IgD-negative memory B cell (primary cell): ENCODE measurements around the gene GNG7. TPM values are rescaled to one million over a fixed set of nuclear protein-coding genes. Genes with fewer than 3 reads are reported as not detected.
"Not testable (repeated sequence)": the region's sequence is repeated elsewhere in the genome, so short reads cannot be mapped to it uniquely, and the experiment has no call there.

ENCODE experiments used
- H3K27ac Mint-ChIP-seq, 3 donors: one replicate each; pipeline ENCODE4 v1.8.0; 2020 to 2022; ENCODE audit warnings: mild to moderate bottlenecking in 3 of 3, mixed read lengths in 3 of 3, moderate library complexity in 1 of 3
- H3K27me3 Mint-ChIP-seq: one replicate; pipeline ENCODE4 v1.8.0; 2021; ENCODE audit warnings: mixed read lengths
- H3K36me3 Mint-ChIP-seq: one replicate; pipeline ENCODE4 v1.8.0; 2020; ENCODE audit warnings: mild to moderate bottlenecking, mixed read lengths
- H3K4me1 Mint-ChIP-seq, 3 donors: one replicate each; pipeline ENCODE4 v1.8.0; 2020 to 2022; ENCODE audit warnings: mixed read lengths in 3 of 3, mild to moderate bottlenecking in 1 of 3
- H3K4me3 Mint-ChIP-seq, 4 donors: one replicate each; pipeline ENCODE4 v1.8.0; 2020 to 2022; ENCODE audit warnings: mild to moderate bottlenecking in 4 of 4, mixed read lengths in 4 of 4, moderate library complexity in 3 of 4
- H3K9me3 Mint-ChIP-seq, 3 donors: one replicate each; pipeline ENCODE4 v1.8.0; 2020 to 2021; ENCODE audit warnings: mixed read lengths in 3 of 3, mild to moderate bottlenecking in 1 of 3
- polyA plus RNA-seq: library from polyadenylated mRNA; unstranded; fragments of 300-500 nt; fragmentation: Illumina TruSeq; gene quantifications from one replicate; pipeline ENCODE4 v1.2.3, GENCODE V29; 2021

Gene GNG7
- polyA plus RNA-seq, 1 donor from 2014 or later: 74.6 TPM

GRCh38 chr19:2538096-2538757, 164.3 kb downstream of the GNG7 start:
- H3K4me3 Mint-ChIP-seq: peak overlapping the region in 1 of 4 donors; percentile 21
- peak overlapping the region; percentile 31 to 53 (median 53) for H3K27ac Mint-ChIP-seq

GRCh38 chr19:2537584-2537983, 164.9 kb downstream of the GNG7 start:
- H3K27me3 Mint-ChIP-seq, H3K36me3 Mint-ChIP-seq, H3K9me3 Mint-ChIP-seq: not testable (repeated sequence)
- Mint-ChIP-seq H3K4me3 (peak overlapping the region in 1 of 4 donors; percentile 21), H3K27ac (peak overlapping the region in 1 of 3 donors; percentile 53), H3K4me1 (peaks cover 9 to 25% (median 22%) of the 10 kb centered on the region in 3 donors)

More at GRCh38 chr19:2538096-2538757, 164.3 kb downstream of the GNG7 start:
- Mint-ChIP-seq H3K4me1 (peaks cover 6 to 24% (median 22%) of the 10 kb centered on the region in 3 donors), H3K27me3 (no peaks in the 10 kb centered on the region), H3K9me3 (no peaks in the 10 kb centered on the region), H3K36me3 (peaks cover 2% of the 10 kb centered on the region)

DNA sequence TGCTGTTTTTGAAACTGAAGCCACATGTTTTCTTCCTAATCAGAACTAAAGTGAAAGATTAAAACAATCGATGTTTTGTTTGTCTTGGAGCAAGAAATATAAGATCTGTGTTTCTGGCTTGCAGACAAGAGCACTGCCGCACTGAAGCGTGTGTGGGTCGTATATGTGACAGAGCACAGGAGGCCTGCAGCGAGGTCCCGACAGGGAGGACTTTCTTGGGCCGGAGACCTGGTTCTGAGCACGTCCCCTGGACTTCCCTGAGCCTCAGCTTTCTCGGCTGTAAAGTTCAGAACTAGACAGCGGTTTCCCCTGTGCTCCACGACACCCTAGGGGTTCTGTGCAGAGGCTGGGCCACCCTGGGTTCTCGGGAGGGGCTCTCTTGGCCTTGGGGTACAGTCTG, 166.0 kb downstream of the GNG7 start:
- Mint-ChIP-seq H3K27ac (peak overlapping the region in 1 of 3 donors; percentile 14), H3K9me3 (peaks cover 0 to 4% (median 0%) of the 10 kb centered on the region in 3 donors), H3K36me3 (peaks cover 6% of the 10 kb centered on the region), H3K4me3 (peak overlapping the region in 1 of 4 donors; percentile 41), H3K27me3 (no peaks in the 10 kb centered on the region), H3K4me1 (peaks cover 12 to 24% (median 24%) of the 10 kb centered on the region in 3 donors)

DNA sequence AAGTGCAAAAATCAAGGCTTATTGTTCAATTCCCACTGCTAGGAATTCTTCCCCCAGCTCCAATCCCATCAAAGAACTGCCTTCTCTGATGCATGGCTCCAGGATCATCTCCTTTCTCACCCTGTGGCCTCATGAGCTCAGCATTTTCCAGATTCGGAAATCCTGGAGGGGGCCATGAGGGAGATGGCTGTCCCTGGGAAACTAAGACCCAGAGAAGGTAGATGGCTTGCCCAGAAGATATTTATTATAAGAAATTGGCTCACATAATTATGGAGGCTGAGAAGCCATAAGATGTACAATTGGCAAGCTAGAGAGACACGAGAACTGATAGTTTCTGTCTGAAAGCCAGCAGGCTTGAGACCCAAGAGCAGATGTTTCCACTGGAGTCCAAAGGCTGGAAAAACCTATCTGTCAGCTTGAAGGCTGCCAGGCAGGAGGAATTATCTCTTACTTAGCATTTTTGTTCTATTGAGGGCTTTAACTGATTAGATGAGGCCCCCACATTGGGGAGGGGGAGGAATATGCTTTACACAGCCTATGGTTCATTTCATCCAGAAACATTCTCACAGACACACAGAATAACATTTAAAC, 168.0 kb downstream of the GNG7 start:
- H3K9me3 Mint-ChIP-seq: peaks cover 0 to 4% (median 0%) of the 10 kb centered on the region in 3 donors
- peaks cover 17 to 24% (median 24%) of the 10 kb centered on the region in 3 donors for H3K4me1 Mint-ChIP-seq
- peaks cover 8% of the 10 kb centered on the region for H3K36me3 Mint-ChIP-seq
- H3K4me3 Mint-ChIP-seq: no peak overlapping the region
- peak overlapping the region in 2 of 3 donors; percentile 44 for H3K27ac Mint-ChIP-seq
- H3K27me3 Mint-ChIP-seq: no peaks in the 10 kb centered on the region

GRCh38 chr19:2533686-2534422, 168.6 kb downstream of the GNG7 start:
- H3K4me1 Mint-ChIP-seq: peaks cover 17 to 24% (median 24%) of the 10 kb centered on the region in 3 donors
- H3K27me3 Mint-ChIP-seq: no peaks in the 10 kb centered on the region
- H3K4me3 Mint-ChIP-seq: no peak overlapping the region
- H3K9me3 Mint-ChIP-seq: peaks cover 0 to 4% (median 0%) of the 10 kb centered on the region in 3 donors
- H3K36me3 Mint-ChIP-seq: peaks cover 8% of the 10 kb centered on the region
- peak overlapping the region; percentile 26 to 44 (median 44) for H3K27ac Mint-ChIP-seq

DNA sequence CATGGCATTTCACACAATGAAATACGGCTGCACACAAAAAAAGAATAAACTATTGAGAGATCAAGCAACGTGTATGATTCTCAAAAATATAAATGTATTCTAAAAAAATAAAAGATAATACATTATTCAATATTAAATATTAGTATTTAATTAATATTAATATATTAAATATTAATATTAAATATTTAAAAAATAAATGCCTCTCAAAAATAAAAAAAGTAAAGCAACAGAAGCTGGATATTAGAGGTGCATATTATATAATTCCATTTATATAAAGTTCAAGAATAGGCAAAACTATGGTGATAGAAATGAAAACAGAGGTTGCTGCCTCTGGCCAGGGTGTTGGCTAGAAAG, 169.4 kb downstream of the GNG7 start:
- peak overlapping the region in 2 of 3 donors; percentile 26 to 44 for H3K27ac Mint-ChIP-seq
- peaks cover 8% of the 10 kb centered on the region for H3K36me3 Mint-ChIP-seq
- no peaks in the 10 kb centered on the region for H3K27me3 Mint-ChIP-seq
- peaks cover 17 to 23% (median 23%) of the 10 kb centered on the region in 3 donors for H3K4me1 Mint-ChIP-seq
- peaks cover 0 to 4% (median 0%) of the 10 kb centered on the region in 3 donors for H3K9me3 Mint-ChIP-seq
- H3K4me3 Mint-ChIP-seq: no peak overlapping the region

GRCh38 chr19:2532252-2533071, 170.0 kb downstream of the GNG7 start:
- peak overlapping the region in 1 of 4 donors; percentile 18 for H3K4me3 Mint-ChIP-seq
- peaks cover 0 to 4% (median 0%) of the 10 kb centered on the region in 3 donors for H3K9me3 Mint-ChIP-seq
- peaks cover 17 to 20% (median 19%) of the 10 kb centered on the region in 3 donors for H3K4me1 Mint-ChIP-seq
- H3K27me3 Mint-ChIP-seq: no peaks in the 10 kb centered on the region
- H3K36me3 Mint-ChIP-seq: peaks cover 8% of the 10 kb centered on the region
- no peak overlapping the region for H3K27ac Mint-ChIP-seq

DNA sequence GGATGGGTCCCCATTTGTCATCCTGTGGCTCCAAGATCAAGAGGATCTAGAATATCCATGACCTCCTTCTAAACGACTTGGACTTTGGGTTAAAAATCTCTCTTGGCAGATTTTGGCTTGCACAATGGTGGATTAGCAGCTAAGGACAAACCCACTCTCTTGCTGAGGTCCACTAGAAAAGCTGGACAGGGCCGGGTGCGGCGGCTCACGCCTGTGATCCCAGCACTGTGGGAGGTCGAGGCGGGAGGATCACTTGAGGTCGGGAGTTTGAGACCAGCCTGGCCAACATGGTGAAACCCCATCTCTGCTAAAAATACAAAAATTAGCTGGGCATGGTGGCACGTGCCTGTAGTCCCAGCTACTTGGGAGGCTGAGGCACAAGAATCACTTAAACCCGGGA, 172.6 kb downstream of the GNG7 start:
- Mint-ChIP-seq H3K27ac (peak overlapping the region in 1 of 3 donors; percentile 41), H3K4me1 (peaks cover 16 to 17% (median 17%) of the 10 kb centered on the region in 3 donors)
- not testable (repeated sequence) for H3K4me3 Mint-ChIP-seq, H3K9me3 Mint-ChIP-seq, H3K27me3 Mint-ChIP-seq, H3K36me3 Mint-ChIP-seq

DNA sequence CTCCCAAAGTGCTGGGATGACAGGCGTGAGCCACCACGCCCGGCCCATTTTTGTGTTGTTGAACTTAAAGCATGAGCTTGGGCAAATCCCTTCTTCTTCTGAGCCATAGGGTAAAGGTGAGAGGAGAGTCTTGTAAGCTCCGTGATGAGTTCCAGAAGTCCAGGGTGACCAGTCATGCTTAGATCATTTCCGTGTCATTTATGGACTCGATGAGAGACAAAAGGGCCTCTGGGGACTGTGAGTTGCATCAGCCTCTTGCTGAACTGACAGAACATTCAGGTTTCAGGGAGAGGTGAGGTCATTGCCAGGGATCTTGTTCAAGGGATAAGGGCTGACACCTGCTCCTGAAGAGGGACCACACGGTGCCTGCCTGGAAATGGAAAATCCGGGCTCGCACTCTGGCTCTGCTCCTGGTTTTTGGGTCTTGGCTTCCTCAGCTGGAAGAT, 173.0 kb downstream of the GNG7 start:
- peak overlapping the region in 1 of 3 donors; percentile 41 for H3K27ac Mint-ChIP-seq
- H3K36me3 Mint-ChIP-seq: peaks cover 8% of the 10 kb centered on the region
- H3K9me3 Mint-ChIP-seq: peaks cover 0 to 4% (median 0%) of the 10 kb centered on the region in 3 donors
- no peak overlapping the region for H3K4me3 Mint-ChIP-seq
- H3K27me3 Mint-ChIP-seq: no peaks in the 10 kb centered on the region
- H3K4me1 Mint-ChIP-seq: peaks cover 12 to 17% (median 14%) of the 10 kb centered on the region in 3 donors

- H3K4me1 Mint-ChIP-seq: peaks cover 8 to 16% (median 11%) of the 10 kb centered on the region in 3 donors
- H3K9me3 Mint-ChIP-seq: peaks cover 0 to 4% (median 0%) of the 10 kb centered on the region in 3 donors
- H3K36me3 Mint-ChIP-seq: peaks cover 6% of the 10 kb centered on the region
- H3K27ac Mint-ChIP-seq: no peak overlapping the region
- H3K27me3 Mint-ChIP-seq: no peaks in the 10 kb centered on the region
- H3K4me3 Mint-ChIP-seq: no peak overlapping the region
Measured at GRCh38 chr19:2528675-2529101, 173.8 kb downstream of the GNG7 start.

DNA sequence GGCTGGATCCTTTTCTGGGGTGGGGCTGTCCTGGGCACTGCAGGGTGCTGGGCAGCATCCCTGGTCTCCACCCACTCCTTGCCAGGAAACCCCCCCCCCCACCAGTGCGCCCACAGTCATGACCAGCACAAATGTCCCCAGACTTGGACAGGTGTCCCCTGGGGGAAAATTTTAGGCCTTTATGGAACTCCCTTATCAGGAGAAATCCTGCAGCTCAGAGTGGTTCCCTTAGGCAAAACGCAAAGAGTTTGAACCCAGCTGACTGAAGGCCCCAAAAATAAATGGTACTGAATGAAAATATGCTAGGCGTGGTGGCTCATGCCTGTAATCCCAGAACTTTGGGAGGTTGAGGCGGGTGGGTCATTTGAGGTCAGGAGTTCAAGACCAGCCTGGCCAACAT, 174.8 kb downstream of the GNG7 start:
- Mint-ChIP-seq H3K9me3 (peaks cover 0 to 4% (median 0%) of the 10 kb centered on the region in 3 donors), H3K4me1 (peaks cover 3 to 9% (median 6%) of the 10 kb centered on the region in 3 donors), H3K27ac (no peak overlapping the region), H3K4me3 (no peak overlapping the region), H3K27me3 (no peaks in the 10 kb centered on the region), H3K36me3 (peaks cover 6% of the 10 kb centered on the region)

GRCh38 chr19:2527171-2527570, 175.3 kb downstream of the GNG7 start:
- H3K4me1 Mint-ChIP-seq: peaks cover 0 to 5% (median 4%) of the 10 kb centered on the region in 3 donors
- no peak overlapping the region for H3K4me3 Mint-ChIP-seq
- H3K27me3 Mint-ChIP-seq: no peaks in the 10 kb centered on the region

DNA sequence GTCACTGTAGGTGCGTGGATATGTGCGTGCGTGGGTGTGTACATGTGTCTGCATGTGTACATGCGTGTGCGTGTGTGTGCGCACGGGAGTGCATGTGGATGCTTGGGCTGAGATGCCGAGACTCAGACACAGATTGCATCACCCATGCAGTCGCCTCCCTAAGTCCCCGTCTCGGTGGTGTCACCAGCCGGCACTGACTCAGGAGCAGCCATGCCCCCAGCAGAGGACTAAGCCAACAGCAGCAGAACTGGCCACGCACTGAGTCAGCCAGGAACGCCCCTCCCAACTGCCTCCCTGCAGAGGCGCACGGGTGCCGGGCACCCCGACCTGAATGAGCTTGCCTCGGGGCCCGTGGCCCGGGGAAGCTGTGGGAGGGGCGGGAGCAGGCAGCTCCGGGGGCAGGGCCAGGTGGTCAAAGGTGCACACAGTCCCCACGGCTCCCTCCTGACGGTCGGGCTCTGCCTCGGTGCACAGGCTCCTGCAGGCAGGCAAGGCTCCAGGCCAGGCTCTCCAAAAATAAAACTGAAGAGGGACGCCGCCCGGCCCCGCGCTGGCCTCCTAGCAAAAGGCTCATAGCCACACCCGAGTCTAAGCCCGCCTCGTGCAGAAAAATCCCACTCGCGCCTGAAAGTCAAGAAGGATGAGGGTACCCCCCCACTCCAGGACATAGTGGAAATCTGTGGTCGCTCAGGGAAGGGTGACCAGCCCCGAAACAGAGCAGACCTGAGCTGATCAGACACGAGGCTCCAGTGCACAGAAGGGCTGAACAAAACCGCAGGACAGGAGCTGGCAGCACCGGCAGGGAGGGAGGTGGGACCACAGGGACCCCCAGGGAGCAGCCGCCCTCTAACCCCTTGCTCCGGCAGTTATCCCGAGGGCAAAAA, 177.4 kb downstream of the GNG7 start:
- peaks cover 0 to 3% (median 0%) of the 10 kb centered on the region in 3 donors for H3K4me1 Mint-ChIP-seq
- peak overlapping the region in 2 of 4 donors; percentile 14 to 43 for H3K4me3 Mint-ChIP-seq
- H3K27me3 Mint-ChIP-seq: no peaks in the 10 kb centered on the region
- no peaks in the 10 kb centered on the region for H3K9me3 Mint-ChIP-seq
- peaks cover 1% of the 10 kb centered on the region for H3K36me3 Mint-ChIP-seq
- peak overlapping the region in 1 of 3 donors; percentile 88 for H3K27ac Mint-ChIP-seq

More at GRCh38 chr19:2527171-2527570, 175.3 kb downstream of the GNG7 start:
- peaks cover 0 to 1% (median 0%) of the 10 kb centered on the region in 3 donors for H3K9me3 Mint-ChIP-seq
- no peak overlapping the region for H3K27ac Mint-ChIP-seq
- H3K36me3 Mint-ChIP-seq: peaks cover 3% of the 10 kb centered on the region
